T-cell (primary cell): ENCODE measurements around the gene SSX1. TPM values are rescaled to one million over a fixed set of nuclear protein-coding genes. Genes with fewer than 3 reads are reported as not detected.
"Not testable (repeated sequence)": the region's sequence is repeated elsewhere in the genome, so short reads cannot be mapped to it uniquely, and the experiment has no call there.

Experiments used
- ATAC-seq, 4 experiments: fragments of 200-7000 bp in 3 of 4; fragments of 150-1000 bp in 1 of 4; cut with Tn5 transposase; replicated peaks in 1 of 4; 1 replicate in 3 of 4; 2 replicates in 1 of 4; pipeline ENCODE4 v1.10.0; 2021; ENCODE audit warnings: moderate library complexity in 3 of 4, mild to moderate bottlenecking in 2 of 4, moderate number of reproducible peaks in 1 of 4
- CTCF ChIA-PET, 2 donors: fragments of 300-600 bp; sonication (Branson Sonifier 250); formaldehyde crosslinking; loops; one replicate each; lab custom pipeline; 2022; ENCODE audit warnings: antibody characterized with exemption in 2 of 2; lab: Charles Lee
- POLR2A ChIA-PET, 2 donors: fragments of 300-600 bp; sonication (Branson Sonifier 250); formaldehyde crosslinking; loops; one replicate each; lab custom pipeline; 2022; ENCODE audit warnings: antibody characterized with exemption in 2 of 2; lab: Charles Lee
- DNase-seq, 35 experiments: peaks; one replicate each; pipeline versions ENCODE4 v3.0.0 to v3.0.0-alpha.2; 2013 to 2023
- H3K27ac ChIP-seq: one replicate; pipeline ENCODE4 v1.5.1; 2013; ENCODE audit warnings: low read length
- H3K27me3 ChIP-seq, 2 experiments: replicated peaks in 1 of 2; 1 replicate in 1 of 2; 2 replicates in 1 of 2; pipeline versions ENCODE4 v1.6.1 to v1.7.0; 2013; ENCODE audit warnings: low read length in 1 of 2, mixed read lengths in 1 of 2; ENCODE audit not compliant: control insufficient read depth in 2 of 2, insufficient read depth in 2 of 2; ENCODE audit errors: extremely low read depth in 1 of 2
- H3K36me3 ChIP-seq, 2 donors: 1 replicate in 1 of 2; 2 replicates in 1 of 2; pipeline versions ENCODE4 v1.6.1 to v1.7.0; 2013; ENCODE audit warnings: low read length in 1 of 2; ENCODE audit not compliant: control insufficient read depth in 2 of 2, insufficient read depth in 1 of 2; ENCODE audit errors: extremely low read depth in 1 of 2
- H3K4me1 ChIP-seq, 2 experiments: 1 replicate in 1 of 2; 2 replicates in 1 of 2; pipeline versions ENCODE4 v1.6.1 to v1.7.0; 2013; ENCODE audit warnings: low read length in 2 of 2, mixed read lengths in 1 of 2; ENCODE audit not compliant: insufficient read depth in 2 of 2, control insufficient read depth in 1 of 2; ENCODE audit errors: extremely low read depth in 1 of 2
- H3K4me3 ChIP-seq, 2 donors: 1 replicate in 1 of 2; 2 replicates in 1 of 2; pipeline versions ENCODE4 v1.5.1 to v1.7.0; 2013; ENCODE audit warnings: mild to moderate bottlenecking in 2 of 2, low read length in 1 of 2, moderate library complexity in 1 of 2; ENCODE audit not compliant: control insufficient read depth in 1 of 2; ENCODE audit errors: extremely low read depth in 1 of 2
- H3K9me3 ChIP-seq: 2 replicates; pipeline ENCODE4 v1.7.0; 2013
- H3K27ac Mint-ChIP-seq, 2 donors: one replicate each; pipeline ENCODE4 v1.8.0; 2020 to 2021; ENCODE audit warnings: mild to moderate bottlenecking in 2 of 2, mixed read lengths in 2 of 2
- H3K27me3 Mint-ChIP-seq, 2 donors: one replicate each; pipeline ENCODE4 v1.8.0; 2021 to 2022; ENCODE audit warnings: mixed read lengths in 2 of 2
- H3K36me3 Mint-ChIP-seq: one replicate; pipeline ENCODE4 v1.8.0; 2021; ENCODE audit warnings: mixed read lengths
- H3K4me1 Mint-ChIP-seq, 3 donors: one replicate each; pipeline ENCODE4 v1.8.0; 2020 to 2022; ENCODE audit warnings: mixed read lengths in 3 of 3, mild to moderate bottlenecking in 1 of 3
- H3K4me3 Mint-ChIP-seq, 3 donors: one replicate each; pipeline ENCODE4 v1.8.0; 2020 to 2022; ENCODE audit warnings: mild to moderate bottlenecking in 3 of 3, mixed read lengths in 3 of 3, moderate library complexity in 3 of 3
- H3K9me3 Mint-ChIP-seq, 3 donors: one replicate each; pipeline ENCODE4 v1.8.0; 2020 to 2022; ENCODE audit warnings: mixed read lengths in 3 of 3
- WGBS: methylation state at CpG from one replicate; pipeline ENCODE4 v1.1.5; 2013; ENCODE audit warnings: missing lambda C conversion rate; ENCODE audit not compliant: insufficient coverage; 5-methylcytosine and 5-hydroxymethylcytosine counted together
- total RNA-seq, 35 experiments: library from RNA in 6 of 35; stranded (reverse) in 6 of 35; fragments of 120-200 nt in 1 of 35; gene quantifications; one replicate each; pipeline versions ENCODE4 v1.2.1 to v1.2.4 and lab custom pipeline; 2013 to 2026

SSX1 gene
- total RNA-seq (under 1 TPM in 3 of 5 donors, not detected in 2; 0.26 to 0.32 (median 0.29) TPM), total RNA-seq (lab: John Stamatoyannopoulos, UW) (0 to 0.09 (median 0) reads per million in 29 experiments)
- not detected for total RNA-seq (2013)

DNA sequence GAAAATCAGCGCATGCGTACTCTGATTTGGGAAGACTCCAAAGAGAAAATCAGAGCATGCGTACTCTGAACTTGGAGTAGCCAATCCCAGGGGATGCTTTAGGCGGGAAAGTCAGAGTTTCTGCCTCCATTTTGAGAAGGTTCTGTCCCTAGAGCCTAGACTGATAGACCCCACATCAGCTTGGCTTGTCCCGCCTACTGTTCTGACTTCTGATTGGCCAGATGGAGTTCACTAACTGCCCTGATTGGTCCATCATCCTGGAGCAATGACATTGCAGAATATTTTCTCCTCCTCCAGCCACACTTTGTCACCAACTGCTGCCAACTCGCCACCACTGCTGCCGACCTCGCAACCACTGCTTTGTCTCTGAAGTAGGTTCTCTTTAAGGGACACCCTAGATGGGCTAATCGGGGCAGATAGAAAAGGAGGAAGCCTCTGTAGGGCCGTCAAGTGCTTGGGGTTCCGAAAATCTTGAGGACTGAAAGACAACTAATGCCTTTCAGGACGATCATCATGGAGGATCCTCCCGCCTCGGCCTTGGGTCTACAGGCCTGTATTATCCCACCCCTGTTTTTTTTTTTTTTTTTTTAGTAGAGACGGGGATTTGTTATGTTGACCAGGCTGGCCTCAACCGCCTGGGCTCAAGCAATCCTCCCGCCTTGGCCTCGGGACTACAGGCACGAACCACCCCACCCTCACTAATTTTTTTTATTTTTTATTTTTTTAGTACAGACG, at the start of gene SSX1:
SSX1 (plus strand) TSS at position 331 of the 735 bp plus-strand sequence. CDS start 1,850 bp downstream, outside the sequence.
- H3K27me3 ChIP-seq, H3K4me3 ChIP-seq, H3K36me3 ChIP-seq, DNase-seq, H3K4me1 Mint-ChIP-seq, H3K9me3 Mint-ChIP-seq, H3K9me3 ChIP-seq, H3K27me3 Mint-ChIP-seq, H3K36me3 Mint-ChIP-seq, H3K27ac ChIP-seq, POLR2A ChIA-PET, ATAC-seq, H3K4me1 ChIP-seq, H3K4me3 Mint-ChIP-seq, H3K27ac Mint-ChIP-seq, CTCF ChIA-PET: not testable (repeated sequence)
- WGBS, result 60% methylated on average over 1 of the region's 20 CpGs

DNA sequence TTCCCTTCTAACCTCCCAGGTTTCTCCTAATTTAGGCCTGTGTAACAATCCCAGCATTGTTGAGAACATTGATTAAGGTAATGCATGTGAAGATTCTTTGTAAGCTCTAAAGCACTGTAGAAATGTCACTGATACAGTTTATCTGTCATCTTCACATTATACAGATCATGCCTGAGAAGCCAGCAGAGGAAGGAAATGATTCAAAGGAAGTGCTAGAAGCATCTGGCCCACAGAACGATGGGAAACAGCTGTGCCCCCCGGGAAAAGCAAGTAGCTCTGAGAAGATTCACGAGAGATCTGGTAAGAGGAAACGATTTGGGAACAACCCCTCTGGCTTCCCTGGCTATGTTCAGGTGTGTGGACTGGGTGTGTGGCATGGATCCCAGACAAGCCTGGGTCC, 40.9 kb upstream of the SSX1 start:
- H3K27me3 ChIP-seq, H3K4me1 Mint-ChIP-seq, H3K27ac Mint-ChIP-seq, DNase-seq, H3K4me1 ChIP-seq, H3K9me3 Mint-ChIP-seq, POLR2A ChIA-PET, H3K27ac ChIP-seq, H3K36me3 Mint-ChIP-seq, CTCF ChIA-PET, H3K4me3 ChIP-seq, H3K36me3 ChIP-seq, H3K9me3 ChIP-seq, H3K4me3 Mint-ChIP-seq, ATAC-seq: not testable (repeated sequence)
- WGBS, result 0% methylated on average over 2 of the region's 4 CpGs
- peaks cover 2 to 24% of the 10 kb centered on the region in 2 donors for H3K27me3 Mint-ChIP-seq

DNA sequence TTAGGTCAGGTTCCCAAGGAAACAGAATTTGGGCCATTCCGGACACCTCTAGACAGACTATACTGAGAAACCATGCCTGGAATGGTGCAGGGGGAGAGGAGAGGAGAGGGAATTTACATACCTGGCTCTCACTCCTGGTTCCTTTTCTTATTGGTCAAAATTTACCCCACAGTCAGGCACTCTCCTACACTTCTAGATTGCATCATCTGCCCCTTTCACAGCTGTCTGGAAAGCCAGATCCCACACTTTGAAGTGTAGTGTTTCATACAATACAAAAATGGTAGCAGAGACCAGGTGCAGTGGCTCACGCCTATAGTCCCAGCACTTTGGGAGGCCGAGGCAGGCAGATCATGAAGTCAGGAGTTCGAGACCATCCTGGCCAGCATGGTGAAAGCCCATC, 31.0 kb upstream of the SSX1 start:
- POLR2A ChIA-PET, H3K27ac Mint-ChIP-seq, CTCF ChIA-PET, DNase-seq, H3K4me1 ChIP-seq, H3K27ac ChIP-seq, ATAC-seq, H3K36me3 ChIP-seq, H3K4me3 ChIP-seq, H3K27me3 Mint-ChIP-seq, H3K4me1 Mint-ChIP-seq, H3K36me3 Mint-ChIP-seq, H3K9me3 ChIP-seq, H3K4me3 Mint-ChIP-seq, H3K27me3 ChIP-seq, H3K9me3 Mint-ChIP-seq: not testable (repeated sequence)
- no CpG with 5 or more reads among the region's 4 CpGs for WGBS

- ATAC-seq, H3K36me3 ChIP-seq, H3K27ac ChIP-seq, H3K27me3 Mint-ChIP-seq, H3K36me3 Mint-ChIP-seq, H3K4me3 Mint-ChIP-seq, CTCF ChIA-PET, H3K9me3 Mint-ChIP-seq, POLR2A ChIA-PET, DNase-seq, H3K9me3 ChIP-seq, H3K4me1 ChIP-seq, H3K4me1 Mint-ChIP-seq, H3K27me3 ChIP-seq, H3K4me3 ChIP-seq, H3K27ac Mint-ChIP-seq: not testable (repeated sequence)
- no CpG with 5 or more reads among the region's 6 CpGs for WGBS
These were observed 2.2 kb upstream of the SSX1 start for GRCh38 chrX:48252945-48253344.

- H3K36me3 Mint-ChIP-seq, H3K27me3 ChIP-seq, H3K9me3 Mint-ChIP-seq, POLR2A ChIA-PET, H3K4me1 ChIP-seq, ATAC-seq, H3K27ac Mint-ChIP-seq, DNase-seq, H3K27ac ChIP-seq, H3K9me3 ChIP-seq, H3K4me3 Mint-ChIP-seq, H3K27me3 Mint-ChIP-seq, H3K36me3 ChIP-seq, CTCF ChIA-PET, H3K4me1 Mint-ChIP-seq, H3K4me3 ChIP-seq: not testable (repeated sequence)
These were observed 19.2 kb downstream of the SSX1 start for GRCh38 chrX:48274365-48274764.

DNA sequence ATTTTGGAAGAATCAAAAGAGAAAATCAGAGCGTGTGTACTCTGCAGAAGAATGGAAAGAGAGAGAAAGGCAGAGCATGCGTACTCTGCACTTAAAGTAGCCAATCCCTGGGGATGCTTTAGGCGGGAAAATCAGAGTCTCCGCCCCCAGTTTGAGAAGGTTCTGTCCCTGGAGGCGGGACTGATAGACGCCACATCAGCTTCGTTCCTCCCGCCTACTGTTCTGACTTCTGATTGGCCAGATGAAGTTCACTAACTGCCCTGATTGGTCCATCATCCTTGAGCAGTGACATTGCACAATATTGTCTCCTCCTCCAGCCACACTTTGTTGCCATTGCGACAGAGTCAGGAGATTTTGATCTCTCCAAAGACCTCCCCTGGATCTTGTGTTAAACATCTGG, 23.8 kb downstream of the SSX1 start:
- ATAC-seq (no peak), DNase-seq (no peak)
- Mint-ChIP-seq H3K4me3 (no peak overlapping the region), H3K27ac (no peak overlapping the region), H3K36me3 (no peaks in the 10 kb centered on the region), H3K4me1 (no peaks in the 10 kb centered on the region), H3K9me3 (no peaks in the 10 kb centered on the region), H3K27me3 (peaks cover 0 to 4% of the 10 kb centered on the region in 2 donors)
- Histone ChIP-seq H3K9me3 (no peaks in the 10 kb centered on the region), H3K4me3 (no peak overlapping the region), H3K27ac (no peak overlapping the region), H3K36me3 (no peaks in the 10 kb centered on the region), H3K27me3 (no peaks in the 10 kb centered on the region), H3K4me1 (no peaks in the 10 kb centered on the region)
- ChIA-PET POLR2A (no interaction called here), CTCF (no interaction called here)
- WGBS, result 89% methylated on average over 3 of the region's 9 CpGs

DNA sequence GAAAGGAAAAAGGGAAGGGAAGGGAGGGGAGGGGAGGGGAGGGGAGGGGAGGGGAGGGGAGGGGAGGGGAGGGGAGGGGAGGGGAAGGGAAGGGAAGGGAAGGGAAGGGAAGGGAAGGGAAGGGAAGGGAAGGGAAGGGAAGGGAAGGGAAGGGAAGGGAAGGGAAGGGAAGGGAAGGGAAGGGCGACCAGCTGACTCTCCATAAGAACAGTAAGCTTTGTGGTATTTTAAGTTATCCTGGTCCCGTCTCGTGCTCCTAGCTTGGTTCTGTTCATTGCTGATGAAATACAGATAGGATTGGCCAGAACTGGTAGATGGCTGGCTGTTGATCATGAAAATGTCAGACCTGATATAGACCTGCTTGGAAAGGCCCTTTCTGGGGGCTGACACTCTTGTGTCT, 25.5 kb downstream of the SSX1 start:
- H3K27ac Mint-ChIP-seq, H3K4me1 Mint-ChIP-seq, H3K4me1 ChIP-seq, H3K27ac ChIP-seq, ATAC-seq, H3K36me3 ChIP-seq, H3K4me3 ChIP-seq, H3K27me3 ChIP-seq, H3K36me3 Mint-ChIP-seq, DNase-seq, H3K9me3 Mint-ChIP-seq, H3K4me3 Mint-ChIP-seq, POLR2A ChIA-PET, H3K9me3 ChIP-seq, CTCF ChIA-PET, H3K27me3 Mint-ChIP-seq: not testable (repeated sequence)
- no CpG with 5 or more reads among the region's 3 CpGs for WGBS
